Spleen (tissue), 7 donors: Measurements from ENCODE around the gene PLEKHN1.
"Not testable (repeated sequence)": the region's sequence is repeated elsewhere in the genome, so short reads cannot be mapped to it uniquely, and the experiment has no call there.

ENCODE experiments used
- POLR2A ChIP-seq, 3 donors: fragments of 450-650 bp; IDR thresholded peaks; one replicate each; pipeline ENCODE4 v1.5.1; 2017; ENCODE audit warnings: antibody characterized with exemption in 3 of 3, mild to moderate bottlenecking in 1 of 3
- POLR2AphosphoS5 ChIP-seq, 3 donors: sonication (generic); formaldehyde crosslinking; IDR thresholded peaks; one replicate each; pipeline ENCODE4 v1.5.1; 2017; ENCODE audit warnings: antibody characterized with exemption in 3 of 3
- TF ChIP-seq, protein P1 (sequence below), 11 experiments: fragments of 200-600 bp in 7 of 11; fragments of 450-650 bp in 4 of 11; sonication (generic) in 4 of 11; IDR thresholded peaks in 8 of 11; conservative IDR thresholded peaks in 3 of 11; 1 replicate in 7 of 11; 2 replicates in 4 of 11; pipeline versions ENCODE4 v1.4.0 to v1.8.0; 2016 to 2021; ENCODE audit warnings: antibody characterized with exemption in 11 of 11, inconsistent platforms in 4 of 11, mild to moderate bottlenecking in 1 of 11
- donor health status: DM: no; HTN: no; CAD: no; lungs with moderate emphysema.
- donor health status: DM: no; HTN: no; CAD: no.
- donor health status: DM: no; HTN: no; CAD: no.

DNA sequence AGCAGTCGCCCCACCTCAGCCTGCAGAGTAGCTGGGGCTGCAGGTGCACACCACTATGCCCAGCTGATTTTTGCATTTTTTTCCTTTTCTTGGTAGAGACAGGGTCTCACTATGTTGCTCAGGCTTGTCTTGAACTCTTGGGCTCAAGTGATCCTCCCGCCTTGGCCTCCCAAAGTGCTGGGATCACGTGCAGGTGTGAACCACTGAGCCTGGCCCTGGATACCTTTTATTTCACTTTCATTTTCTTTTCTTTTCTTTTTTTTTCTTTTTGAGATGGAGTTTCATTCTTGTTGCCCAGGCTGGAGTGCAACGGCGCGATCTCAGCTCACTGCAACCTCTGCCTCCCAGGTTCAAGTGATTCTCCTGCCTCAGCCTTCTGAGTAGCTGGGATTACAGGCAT is 25.0 kb downstream of the PLEKHN1 start:
- TF ChIP-seq, protein P1, sequence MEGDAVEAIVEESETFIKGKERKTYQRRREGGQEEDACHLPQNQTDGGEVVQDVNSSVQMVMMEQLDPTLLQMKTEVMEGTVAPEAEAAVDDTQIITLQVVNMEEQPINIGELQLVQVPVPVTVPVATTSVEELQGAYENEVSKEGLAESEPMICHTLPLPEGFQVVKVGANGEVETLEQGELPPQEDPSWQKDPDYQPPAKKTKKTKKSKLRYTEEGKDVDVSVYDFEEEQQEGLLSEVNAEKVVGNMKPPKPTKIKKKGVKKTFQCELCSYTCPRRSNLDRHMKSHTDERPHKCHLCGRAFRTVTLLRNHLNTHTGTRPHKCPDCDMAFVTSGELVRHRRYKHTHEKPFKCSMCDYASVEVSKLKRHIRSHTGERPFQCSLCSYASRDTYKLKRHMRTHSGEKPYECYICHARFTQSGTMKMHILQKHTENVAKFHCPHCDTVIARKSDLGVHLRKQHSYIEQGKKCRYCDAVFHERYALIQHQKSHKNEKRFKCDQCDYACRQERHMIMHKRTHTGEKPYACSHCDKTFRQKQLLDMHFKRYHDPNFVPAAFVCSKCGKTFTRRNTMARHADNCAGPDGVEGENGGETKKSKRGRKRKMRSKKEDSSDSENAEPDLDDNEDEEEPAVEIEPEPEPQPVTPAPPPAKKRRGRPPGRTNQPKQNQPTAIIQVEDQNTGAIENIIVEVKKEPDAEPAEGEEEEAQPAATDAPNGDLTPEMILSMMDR (IDR thresholded peaks at IDR 0.05 in 8 of 11, conservative IDR thresholded peaks at IDR 0.05 in 3 of 11), result not testable (repeated sequence)
- TF ChIP-seq POLR2A, POLR2AphosphoS5 (IDR thresholded peaks at IDR 0.05): not testable (repeated sequence)
